ENCODE results near the gene ABCC6. TPM values are rescaled to one million over a fixed set of nuclear protein-coding genes. Genes with fewer than 3 reads are reported as not detected.

ABCC6 gene
- total and polyA plus RNA-seq, 2 donors (not counting 3 experiments of a cell fraction or from before 2014, with no cell fraction given): 0.07 to 0.84 TPM

DNA sequence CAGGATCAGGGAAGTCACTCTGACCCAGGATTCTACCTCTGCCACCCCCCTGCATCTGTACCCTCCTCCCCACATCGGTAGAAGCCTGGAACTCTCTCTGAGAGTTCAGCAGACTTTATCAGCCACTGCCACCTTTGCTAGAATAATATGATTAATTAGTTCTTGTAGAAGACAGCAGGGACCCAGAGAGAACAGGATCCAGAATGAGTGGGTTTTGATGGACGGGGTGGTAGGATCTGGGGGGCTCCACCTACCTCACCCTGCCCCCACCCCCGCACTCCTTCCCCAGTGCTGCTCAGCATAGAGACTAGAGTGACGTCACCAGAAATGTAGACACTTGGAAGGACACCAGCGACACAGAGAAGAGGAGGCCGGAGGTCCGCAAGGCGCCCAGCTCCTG is 33.5 kb downstream of the ABCC6 start:
- dilution Hi-C loops (cut with MboI; ENCODE audit: extremely low pct_ligation_motif_present, low sequenced_read_pairs) (no loop called here), intact Hi-C loops (cut with micrococcal nuclease) (loop anchor here (10.0 kb wide), 1 partner anchor 315 kb away; no protein-coding TSS in a partner anchor)
- CTCF ChIA-PET: no interaction called here
- Histone ChIP-seq H3K9me3 (replicated peaks; ENCODE audit: control insufficient read depth, insufficient read depth, low read length) (no peaks in the 10 kb centered on the region), H4K20me1 (replicated peaks; ENCODE audit: control insufficient read depth, extremely low read depth, insufficient read depth, low read length) (no peaks in the 10 kb centered on the region), H3K4me1 (ENCODE audit: control insufficient read depth, extremely low read depth, insufficient read depth, low read length) (no peaks in the 10 kb centered on the region), H3K27me3 (ENCODE audit: control insufficient read depth in 2 of 2, insufficient read depth in 2 of 2, low read length in 2 of 2) (peaks cover 0 to 1% of the 10 kb centered on the region in 2 experiments), H3K79me2 (ENCODE audit: control insufficient read depth, insufficient read depth, low read length) (no peaks in the 10 kb centered on the region), H2AFZ (ENCODE audit: low read depth, low read length) (no peak overlapping the region), H3K9me1 (replicated peaks; ENCODE audit: control insufficient read depth, extremely low read depth, insufficient read depth, low read length) (no peaks in the 10 kb centered on the region), H3K4me2 (ENCODE audit: insufficient read depth, low read length) (no peak overlapping the region), H3K27ac (ENCODE audit: insufficient read depth, low read depth, low read length) (no peak overlapping the region), H3K4me3 (replicated peaks in 1 of 3; ENCODE audit: insufficient read depth in 1 of 3, low read depth in 1 of 3, low read length in 3 of 3) (no peak overlapping the region), H3K9ac (replicated peaks; ENCODE audit: extremely low read depth, insufficient read depth, low read length) (no peak overlapping the region), H3K36me3 (ENCODE audit: control insufficient read depth in 2 of 2, extremely low read depth in 1 of 2, insufficient read depth in 2 of 2, low read length in 2 of 2) (no peaks in the 10 kb centered on the region)
- DNase-seq (ENCODE audit: low read depth, low spot score) (no peak), FAIRE-seq (no peak)
- POLR2A ChIA-PET: no interaction called here
- no TSS peak for BruUV-seq (replicated peaks)
- no peak for TF ChIP-seq POLR2AphosphoS5 (IDR thresholded peaks at IDR 0.05; ENCODE audit: insufficient read depth, low read depth, low read length)
- TF ChIP-seq POLR2A (IDR thresholded peaks at IDR 0.05; ENCODE audit: low read depth, low read length): no peak
- TF ChIP-seq MYC (IDR thresholded peaks at IDR 0.05; ENCODE audit: low read depth, low read length): no peak
- TF ChIP-seq, protein P1, sequence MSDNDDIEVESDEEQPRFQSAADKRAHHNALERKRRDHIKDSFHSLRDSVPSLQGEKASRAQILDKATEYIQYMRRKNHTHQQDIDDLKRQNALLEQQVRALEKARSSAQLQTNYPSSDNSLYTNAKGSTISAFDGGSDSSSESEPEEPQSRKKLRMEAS (IDR thresholded peaks at IDR 0.05; ENCODE audit: insufficient read depth, insufficient read length): no peak
- TF ChIP-seq EZH2 (IDR thresholded peaks at IDR 0.05; ENCODE audit: borderline replicate concordance, low read depth, low read length, severe bottlenecking): no peak
- no peak for TF ChIP-seq FOS (IDR thresholded peaks at IDR 0.05; ENCODE audit: borderline replicate concordance, insufficient read depth, low read length)
- TF ChIP-seq, protein P2, sequence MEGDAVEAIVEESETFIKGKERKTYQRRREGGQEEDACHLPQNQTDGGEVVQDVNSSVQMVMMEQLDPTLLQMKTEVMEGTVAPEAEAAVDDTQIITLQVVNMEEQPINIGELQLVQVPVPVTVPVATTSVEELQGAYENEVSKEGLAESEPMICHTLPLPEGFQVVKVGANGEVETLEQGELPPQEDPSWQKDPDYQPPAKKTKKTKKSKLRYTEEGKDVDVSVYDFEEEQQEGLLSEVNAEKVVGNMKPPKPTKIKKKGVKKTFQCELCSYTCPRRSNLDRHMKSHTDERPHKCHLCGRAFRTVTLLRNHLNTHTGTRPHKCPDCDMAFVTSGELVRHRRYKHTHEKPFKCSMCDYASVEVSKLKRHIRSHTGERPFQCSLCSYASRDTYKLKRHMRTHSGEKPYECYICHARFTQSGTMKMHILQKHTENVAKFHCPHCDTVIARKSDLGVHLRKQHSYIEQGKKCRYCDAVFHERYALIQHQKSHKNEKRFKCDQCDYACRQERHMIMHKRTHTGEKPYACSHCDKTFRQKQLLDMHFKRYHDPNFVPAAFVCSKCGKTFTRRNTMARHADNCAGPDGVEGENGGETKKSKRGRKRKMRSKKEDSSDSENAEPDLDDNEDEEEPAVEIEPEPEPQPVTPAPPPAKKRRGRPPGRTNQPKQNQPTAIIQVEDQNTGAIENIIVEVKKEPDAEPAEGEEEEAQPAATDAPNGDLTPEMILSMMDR (IDR thresholded peaks at IDR 0.05; ENCODE audit: extremely low read depth in 1 of 2, insufficient read depth in 1 of 2, low read depth in 1 of 2, low read length in 2 of 2): no peak
- no peak for TF ChIP-seq GATA2 (IDR thresholded peaks at IDR 0.05; ENCODE audit: insufficient read depth, insufficient read length, low read depth, low read length)
- no peak for TF ChIP-seq JUN (IDR thresholded peaks at IDR 0.05; ENCODE audit: borderline replicate concordance, insufficient read depth, insufficient read length, low read depth)

All from endothelial cell of umbilical vein (primary cell).